ENCODE results near the gene SH2D1B.

GRCh38 chr1:162358928-162359327 is 53.0 kb downstream of the SH2D1B start:
- TF ChIP-seq TAF1 (IDR thresholded peaks at IDR 0.05; ENCODE audit: borderline replicate concordance, low read depth, low read length), result no peak
- TF ChIP-seq POLR2AphosphoS5 (IDR thresholded peaks at IDR 0.05; ENCODE audit: low read depth, low read length), result no peak
- no peak for TF ChIP-seq POLR2A (IDR thresholded peaks at IDR 0.05; ENCODE audit: low read depth, low read length)
